PC-9 (cell line): Measurements from ENCODE around the gene TEX54.

Source experiments
- CTCF ChIP-seq: fragments of 200-600 bp; sonication (generic); conservative IDR thresholded peaks from 2 replicates; pipeline ENCODE4 v1.6.1; 2017; ENCODE audit warnings: mixed run types, antibody characterized with exemption, mild to moderate bottlenecking, moderate library complexity
- EZH2 ChIP-seq: fragments of 200-600 bp; sonication (generic); IDR thresholded peaks from 2 replicates; pipeline ENCODE4 v1.8.0; 2017; ENCODE audit warnings: antibody characterized with exemption, low read depth

- TF ChIP-seq CTCF, result no peak
- no peak for TF ChIP-seq EZH2
These were observed 36.4 kb downstream of the TEX54 start for GRCh38 chr11:62796281-62796680.
